HG02981 (cell line): ENCODE data around the gene CA10.

Source experiments
- ATAC-seq: cut with Tn5 transposase; IDR thresholded peaks from one replicate; pipeline ENCODE4 v1.9.1; 2021; ENCODE audit warnings: mild to moderate bottlenecking, moderate library complexity; ENCODE audit not compliant: unreplicated experiment

The CA10 gene

DNA sequence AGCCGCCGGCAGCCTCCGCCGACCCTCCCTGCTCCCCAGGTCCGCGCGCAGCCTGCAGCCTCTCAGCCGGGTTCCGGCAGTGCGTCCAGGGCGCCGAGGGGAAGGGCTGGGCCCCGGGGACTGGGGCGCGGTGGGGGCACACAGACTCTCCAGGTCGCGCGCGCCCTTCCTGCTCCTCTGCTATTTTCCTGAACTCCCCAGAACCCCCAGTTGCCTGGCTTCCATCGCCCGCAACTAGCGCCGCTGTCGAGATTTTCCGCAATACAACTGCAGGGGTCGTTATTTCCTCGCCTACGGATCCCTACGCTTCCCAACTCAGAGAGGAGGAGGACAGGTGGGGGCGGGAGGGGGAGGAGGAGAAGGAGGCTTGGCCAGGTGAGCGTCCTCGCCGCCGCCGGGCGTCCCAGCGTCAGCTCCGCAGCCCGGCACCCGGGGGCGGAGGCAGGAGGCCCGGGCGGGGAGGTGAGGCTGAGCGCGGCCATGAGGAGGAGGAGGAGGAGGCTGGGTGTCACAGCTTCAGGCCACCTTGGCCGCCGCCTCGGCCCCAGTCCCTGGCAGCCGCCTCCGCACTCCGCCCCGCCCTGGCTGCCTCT is at the start of gene CA10:
TSS of gene CA10 (minus strand) at position 265 of the 593 bp plus-strand sequence.
- no peak for ATAC-seq

DNA sequence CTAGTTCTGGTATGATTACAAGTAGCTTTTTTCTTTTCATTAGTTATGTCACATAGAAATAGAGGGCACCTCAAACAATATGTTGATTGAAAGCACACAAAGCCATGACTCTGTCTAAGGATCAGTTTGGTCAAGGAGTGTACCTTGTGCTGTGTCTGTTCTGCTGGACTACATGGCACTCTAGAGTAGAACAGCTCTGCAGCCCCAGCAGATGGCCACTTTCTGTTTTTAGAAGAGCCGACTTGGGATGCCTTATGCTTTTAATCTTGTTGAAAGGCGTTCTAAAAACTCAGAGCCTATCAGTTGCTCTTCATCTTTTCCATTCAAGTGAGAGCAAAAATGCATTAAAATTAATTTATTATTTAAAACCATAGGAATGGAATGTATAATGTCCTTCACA is 49.3 kb upstream of the CA10 start:
- ATAC-seq: no peak

DNA sequence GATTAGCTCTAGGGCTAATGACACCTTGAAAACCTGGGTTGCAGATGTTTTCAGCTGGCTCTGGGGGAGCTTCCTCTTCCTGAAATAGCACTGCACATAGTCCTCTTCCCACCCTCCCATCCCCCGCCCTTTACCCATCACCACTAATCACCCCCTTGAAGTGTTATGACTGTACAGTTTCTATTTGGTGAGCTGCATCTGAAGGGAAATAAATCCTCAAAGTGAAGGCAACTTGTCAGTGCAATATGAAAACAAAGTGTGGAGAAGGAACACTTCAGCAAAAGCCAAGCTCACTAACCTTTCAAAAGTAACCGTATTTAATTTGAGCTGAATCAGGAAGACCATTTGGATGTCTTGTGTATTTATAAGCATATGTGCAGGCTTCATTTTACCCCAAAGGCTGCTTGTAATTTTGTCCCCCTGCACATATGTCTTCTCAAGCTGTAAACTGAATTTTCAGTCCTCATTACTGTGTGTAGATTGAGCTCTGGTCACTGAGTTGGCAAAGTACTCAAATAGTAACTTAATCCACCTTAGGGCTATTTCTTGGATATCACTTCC is 44.1 kb upstream of the CA10 start:
- ATAC-seq: no peak

DNA sequence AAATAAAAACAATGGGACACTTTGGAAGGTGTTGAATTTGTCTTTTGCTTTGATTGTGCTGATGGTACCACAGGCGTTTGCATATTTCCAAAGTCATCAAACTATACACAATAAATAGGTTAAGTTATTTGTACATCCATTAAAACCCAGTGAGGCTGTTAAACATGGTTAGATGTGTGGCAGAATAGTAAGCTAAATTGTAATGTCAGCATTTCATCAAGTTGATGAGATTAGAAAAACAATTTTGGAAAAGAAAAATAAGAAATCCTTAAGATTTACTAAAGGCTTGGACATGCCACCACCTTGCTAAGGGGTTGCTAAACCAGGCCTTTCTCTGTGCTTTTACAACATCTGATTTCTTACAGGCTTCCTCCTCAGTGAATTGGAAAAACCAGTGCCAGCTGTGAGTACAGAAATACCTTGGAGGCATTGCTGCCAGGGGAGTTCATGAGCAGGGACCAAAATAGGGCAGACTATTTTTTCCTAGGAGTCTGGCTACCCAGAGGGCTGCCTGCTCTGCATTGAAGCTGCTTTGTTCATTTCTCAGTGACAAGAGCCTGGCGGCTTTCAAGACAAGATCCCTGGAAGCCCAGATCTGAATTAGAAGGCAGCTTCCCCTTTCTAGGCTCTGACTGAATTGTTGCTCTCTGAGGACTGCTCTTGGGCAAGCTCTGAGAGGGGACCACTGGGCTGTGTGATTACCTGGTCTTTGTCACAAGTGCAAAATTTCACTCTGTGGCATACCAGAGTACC is 43.4 kb upstream of the CA10 start:
- no peak for ATAC-seq

DNA sequence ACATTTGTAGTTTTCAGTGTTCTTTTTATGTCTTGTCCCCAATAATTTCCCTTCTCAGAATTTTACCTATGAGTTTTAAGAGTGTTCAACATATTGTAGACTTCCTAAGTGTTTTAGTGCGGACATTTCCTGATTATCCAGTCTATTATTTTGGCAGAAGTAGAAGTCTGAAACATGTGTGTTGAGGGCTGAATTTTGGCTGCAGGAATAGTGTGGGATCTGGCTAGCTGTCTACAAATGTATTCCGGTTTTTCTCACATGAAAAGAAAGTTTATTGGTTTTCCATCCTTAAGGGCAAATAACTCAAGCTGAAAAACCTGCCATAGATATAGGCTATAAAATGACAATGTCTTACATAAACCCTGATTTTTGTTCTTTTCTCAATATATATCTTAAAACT is 33.0 kb upstream of the CA10 start:
- ATAC-seq: no peak

DNA sequence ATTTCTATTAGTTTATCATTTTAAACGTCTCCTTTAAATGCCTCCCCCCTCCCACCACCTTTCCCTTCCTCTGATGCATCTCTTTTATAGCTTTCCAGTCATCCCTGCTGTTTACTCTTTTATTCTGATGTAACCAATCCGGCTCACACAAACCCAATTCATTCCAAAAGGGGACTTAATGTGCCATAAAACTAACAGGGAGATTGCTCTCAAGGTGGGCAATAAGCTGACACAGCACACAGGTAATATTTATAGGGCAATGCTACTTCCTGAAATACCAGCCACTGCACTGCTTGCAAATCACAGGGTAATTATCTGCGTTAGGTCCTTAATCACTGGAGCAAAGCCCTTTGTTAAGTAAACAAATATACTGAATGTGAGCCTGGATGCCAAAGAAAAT is 23.3 kb upstream of the CA10 start:
- no peak for ATAC-seq

DNA sequence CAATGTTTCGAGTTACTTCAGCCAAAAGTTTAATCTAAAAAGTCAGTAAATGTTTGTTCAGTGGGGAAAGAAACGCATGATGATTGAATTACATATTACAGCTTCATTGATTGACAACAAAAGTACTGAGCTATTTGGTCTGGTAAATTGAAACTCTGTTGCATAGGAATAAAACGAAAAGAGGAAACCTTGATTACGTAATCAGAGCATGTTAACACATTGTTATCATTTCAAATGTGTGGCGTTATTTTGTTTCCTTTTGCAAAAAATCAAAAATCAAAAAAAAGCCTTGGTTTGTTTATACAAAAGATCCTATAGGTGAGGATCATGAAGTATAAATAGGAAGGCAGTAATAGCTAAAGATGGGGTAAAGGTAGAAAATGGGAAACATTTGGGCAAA is 19.5 kb upstream of the CA10 start:
- no peak for ATAC-seq

DNA sequence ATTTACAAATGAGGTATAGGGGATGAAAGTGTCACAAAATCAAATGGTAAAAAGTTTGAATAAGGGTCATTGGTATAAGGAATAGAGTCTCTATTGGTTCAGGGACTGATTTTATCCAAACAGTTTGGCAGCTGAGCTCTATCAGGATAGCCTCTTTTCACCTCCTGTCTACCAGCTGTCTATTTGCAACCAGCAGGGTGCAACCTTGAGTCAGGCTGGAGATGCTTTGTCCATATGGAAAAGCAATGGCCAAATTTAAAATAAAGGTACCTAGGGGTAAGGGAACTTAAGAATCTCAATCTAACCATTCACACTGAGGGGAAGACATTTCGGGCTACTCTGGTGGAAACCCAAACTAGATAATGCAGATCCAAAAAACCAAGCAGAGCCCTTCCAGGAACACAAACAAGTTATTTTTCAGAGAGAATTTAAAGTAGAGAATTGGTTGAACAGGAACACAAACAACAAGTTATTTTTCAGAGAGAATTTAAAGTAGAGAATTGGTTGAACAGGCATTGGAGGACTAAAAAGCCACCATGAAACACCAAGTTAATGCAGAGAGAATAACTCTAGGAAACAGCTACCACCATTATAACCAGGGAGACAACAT is 12.6 kb upstream of the CA10 start:
- no peak for ATAC-seq

DNA sequence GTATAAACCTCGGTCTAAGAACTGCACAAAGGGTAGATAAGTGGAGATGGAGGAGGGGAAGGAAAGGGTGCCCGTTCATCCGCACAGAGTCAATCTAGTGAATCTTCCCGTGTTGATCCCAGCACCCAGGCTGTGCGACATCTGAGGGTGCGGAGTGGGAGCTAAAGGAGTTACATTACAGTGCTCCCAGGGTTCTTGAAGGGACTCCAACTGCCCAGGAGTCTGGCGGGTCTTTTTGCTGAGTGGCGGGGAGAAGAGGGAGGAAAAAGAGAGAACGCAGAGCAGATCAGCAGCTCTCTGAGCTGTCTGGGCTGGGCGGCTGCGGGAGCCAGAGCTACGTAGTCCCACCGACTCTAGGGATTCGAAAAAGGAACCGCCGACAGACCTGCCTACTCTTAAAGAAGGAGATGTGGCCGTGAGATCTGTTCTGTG is 1.6 kb upstream of the CA10 start:
- no peak for ATAC-seq

DNA sequence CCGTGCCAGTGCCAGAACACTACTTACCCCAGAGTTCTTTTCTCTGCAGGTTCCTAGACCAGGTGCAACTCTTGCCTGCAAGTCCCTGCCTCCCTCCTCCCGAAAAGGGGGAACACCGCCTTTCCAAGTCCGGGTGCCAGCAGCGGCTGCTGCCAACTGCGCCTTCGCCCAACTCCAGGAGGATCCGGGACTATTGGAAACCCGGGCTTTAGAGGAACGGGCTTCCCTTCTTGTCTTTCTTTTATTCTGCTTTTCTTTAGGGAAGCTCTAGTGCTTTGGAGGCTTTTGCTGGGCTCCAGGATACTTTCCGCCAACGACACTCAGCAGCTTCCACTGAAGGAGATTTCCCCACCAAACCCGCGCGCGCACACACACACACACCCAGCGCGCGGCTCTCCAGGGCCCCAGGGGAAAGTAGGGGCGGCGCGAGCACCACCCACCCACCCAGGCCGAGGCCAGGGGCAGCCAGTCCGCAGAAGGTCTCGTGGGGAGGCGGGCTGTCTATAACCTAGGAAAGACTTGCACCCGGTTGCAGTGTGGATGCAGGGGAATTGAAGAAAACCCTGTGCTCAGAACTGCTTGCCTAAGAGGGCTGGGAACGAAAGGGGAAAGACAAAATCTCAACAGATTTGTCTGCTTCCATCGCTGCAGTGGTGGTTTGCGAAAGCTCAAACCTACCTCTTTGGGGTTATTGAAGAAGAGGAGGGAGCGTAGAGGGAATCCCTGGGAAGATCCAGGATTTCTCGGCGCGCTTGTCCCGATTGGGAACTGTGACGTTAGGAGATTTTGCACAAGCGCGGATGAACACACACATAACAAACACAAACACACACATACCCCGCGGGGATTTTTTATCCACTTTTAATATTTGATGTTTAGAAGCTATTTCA is 977 bp upstream of the CA10 start:
- ATAC-seq: no peak

DNA sequence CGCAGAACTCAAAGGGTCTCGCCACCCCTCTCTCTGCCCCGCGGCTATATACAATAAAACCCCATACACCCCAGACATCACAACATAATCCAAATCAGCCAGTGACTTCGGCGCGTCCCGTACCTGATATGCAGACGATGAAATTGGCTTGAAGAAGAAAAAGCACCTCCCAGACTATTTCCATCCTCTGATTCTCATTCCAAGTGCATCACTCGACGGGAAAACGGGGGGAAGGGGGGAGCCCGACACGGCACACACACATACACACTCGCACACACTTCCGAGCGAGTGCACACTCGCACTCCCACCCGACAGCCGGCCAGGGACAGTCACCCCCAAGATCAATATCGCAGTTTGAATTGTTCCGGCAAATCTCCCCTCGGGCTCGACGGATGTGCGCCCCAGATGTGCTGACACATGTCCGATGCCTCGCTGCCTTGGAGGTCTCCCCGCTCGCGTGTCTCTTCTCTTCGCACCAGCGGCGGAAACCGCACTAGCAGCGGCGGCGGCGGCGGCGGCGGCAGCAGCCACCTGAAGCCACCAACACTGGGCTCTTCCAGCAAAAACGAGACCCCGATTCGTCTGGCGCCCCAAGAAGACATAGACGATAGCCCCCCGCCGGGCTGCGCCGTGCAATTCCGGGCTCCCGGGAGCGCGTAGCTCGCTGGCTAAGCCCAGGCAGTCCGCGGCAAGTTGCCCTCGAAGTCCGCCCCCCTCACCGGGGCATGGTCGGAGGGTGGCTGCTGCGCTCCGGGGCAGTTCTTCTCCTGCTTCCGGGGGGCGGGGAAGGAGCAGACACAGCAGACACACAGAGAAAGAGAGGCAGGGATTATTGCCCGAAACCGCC is 688 bp downstream of the CA10 start:
- no peak for ATAC-seq

DNA sequence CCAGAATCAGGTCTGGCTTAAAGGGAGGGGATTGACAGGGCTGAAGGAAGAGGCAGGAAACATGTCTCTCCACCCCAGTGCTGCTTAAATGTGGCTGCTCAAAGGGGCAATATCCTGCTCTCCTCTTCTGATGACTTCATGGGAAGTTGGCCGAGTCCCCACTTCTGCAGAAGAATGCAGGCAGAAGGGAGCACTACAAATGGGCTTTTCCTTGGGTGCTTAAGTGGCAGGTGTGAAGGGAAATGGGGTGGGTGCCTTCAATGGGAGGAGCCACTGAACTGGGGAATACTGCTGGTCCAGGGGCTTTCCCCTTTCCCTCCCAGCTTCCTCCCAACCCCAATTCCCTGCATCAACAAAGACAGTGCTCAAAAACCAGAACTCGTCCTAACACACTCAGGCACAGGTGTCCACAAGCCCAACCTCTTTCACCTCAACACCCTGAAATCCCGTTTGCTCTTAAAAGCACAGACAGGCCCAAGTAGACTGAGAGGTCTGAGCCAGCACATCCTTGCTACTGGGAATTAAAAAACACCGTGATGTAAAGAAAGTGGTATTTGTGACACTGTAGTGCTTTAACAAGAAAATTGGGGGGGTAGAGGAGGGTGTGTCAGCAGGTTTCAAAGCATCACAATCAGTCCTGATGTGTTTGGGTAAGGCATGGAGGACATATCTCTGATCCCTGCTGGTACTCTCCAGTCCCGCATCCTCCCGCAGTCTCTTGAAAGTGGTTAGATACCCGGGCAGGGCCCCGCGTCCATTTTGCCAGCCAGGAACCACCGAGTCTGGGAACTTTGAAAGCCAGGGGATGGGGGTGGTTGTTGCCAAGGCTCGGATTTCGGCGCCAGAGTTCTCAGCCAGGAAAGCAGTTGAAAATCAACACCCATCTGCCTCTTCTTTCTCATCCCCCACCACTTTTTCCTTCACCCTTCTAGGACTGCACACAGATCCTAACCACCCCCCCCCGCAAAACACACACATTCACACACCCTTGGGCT is 1.6 kb downstream of the CA10 start:
- ATAC-seq: no peak

DNA sequence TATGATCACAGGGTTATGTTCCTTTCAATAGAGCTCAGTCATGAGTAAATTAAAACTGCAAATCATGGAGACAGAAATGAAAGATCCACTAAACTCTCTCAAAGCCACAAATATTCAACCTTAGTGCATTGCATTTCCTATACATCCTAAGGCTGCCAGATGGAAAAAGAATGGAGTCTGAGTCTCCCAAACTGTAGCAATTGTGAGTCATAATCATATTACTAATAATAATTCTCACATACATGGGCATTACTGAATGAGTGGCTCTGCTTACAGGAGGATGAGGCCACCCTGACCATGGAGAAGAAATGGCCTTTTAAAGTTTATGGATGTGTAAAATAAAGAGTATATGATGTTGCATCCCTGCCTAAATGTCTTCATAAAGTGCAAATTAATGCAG is 3.2 kb downstream of the CA10 start:
- no peak for ATAC-seq

DNA sequence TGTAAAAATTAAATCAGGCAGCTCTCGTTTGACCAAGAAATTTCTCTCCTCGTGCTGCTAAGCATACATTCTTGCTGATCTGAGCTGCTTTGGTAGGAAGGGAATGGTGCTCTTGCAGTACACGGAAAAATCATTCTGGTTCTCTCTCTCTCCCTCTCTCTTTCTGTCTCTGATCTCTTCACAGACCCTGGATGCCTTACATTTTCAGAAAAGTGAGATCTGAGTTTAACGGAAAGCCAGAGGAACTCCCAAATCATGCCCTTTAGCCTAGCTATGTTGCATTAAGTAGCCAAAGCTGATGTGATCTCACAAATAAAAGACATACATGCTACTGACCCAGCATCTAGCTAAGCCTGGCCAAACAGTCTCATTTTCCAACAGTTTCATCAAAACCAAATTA is 4.0 kb downstream of the CA10 start:
- no peak for ATAC-seq

DNA sequence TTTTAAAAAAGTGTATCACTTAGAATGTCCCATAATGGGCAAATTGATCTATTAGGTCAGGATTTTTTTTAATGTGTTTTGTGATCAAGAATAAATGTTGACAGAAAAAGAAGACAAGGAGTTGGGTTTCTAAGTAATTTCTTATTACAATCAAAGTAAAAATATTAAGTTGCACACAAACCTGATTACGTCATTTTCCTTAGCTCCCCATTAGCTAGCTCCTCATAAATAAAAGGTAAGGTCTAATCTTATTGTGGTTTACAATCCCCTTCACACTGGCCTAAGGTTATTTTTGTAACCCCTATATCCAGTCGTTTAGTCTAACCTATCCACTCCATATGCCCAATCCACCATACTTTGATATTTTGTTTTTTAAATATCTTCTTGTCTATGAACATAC is 7.6 kb downstream of the CA10 start:
- no peak for ATAC-seq

DNA sequence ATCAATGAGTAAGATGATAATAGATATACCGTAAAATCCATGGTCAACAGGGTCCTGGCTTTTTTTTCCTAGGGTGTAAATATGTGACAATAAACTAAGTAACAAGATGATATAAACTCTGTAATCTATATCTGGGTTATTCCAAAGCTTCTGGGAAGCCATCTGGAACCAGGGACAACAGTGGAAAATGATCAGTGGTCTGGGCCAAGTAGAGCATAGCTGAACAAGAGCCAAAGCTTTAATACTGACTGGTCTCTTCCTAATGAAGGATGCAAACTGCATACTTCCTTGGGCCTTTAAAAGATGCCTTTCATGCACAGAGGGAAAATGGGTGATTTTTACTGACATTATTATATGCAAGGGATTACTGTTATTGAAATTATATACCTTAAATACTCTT is 8.9 kb downstream of the CA10 start:
- ATAC-seq: no peak

DNA sequence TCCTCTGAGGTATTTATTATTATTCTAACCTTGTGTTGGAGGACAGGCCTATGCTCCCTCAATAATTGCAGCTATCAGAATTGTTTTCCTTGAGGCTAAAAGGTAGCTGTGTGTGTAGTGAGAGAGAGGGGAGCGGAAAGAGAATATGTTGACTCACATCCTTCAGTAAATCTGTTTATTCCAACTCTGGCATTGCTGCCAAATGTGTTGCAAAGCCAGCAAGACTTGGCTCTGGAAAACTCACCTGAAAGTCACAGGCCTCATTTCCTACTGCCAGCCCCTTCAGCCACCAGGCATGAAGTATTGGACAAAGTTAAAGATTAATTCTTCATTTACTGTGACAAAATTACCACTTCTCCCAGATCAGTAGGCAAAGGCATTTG is 9.6 kb downstream of the CA10 start:
- no peak for ATAC-seq

DNA sequence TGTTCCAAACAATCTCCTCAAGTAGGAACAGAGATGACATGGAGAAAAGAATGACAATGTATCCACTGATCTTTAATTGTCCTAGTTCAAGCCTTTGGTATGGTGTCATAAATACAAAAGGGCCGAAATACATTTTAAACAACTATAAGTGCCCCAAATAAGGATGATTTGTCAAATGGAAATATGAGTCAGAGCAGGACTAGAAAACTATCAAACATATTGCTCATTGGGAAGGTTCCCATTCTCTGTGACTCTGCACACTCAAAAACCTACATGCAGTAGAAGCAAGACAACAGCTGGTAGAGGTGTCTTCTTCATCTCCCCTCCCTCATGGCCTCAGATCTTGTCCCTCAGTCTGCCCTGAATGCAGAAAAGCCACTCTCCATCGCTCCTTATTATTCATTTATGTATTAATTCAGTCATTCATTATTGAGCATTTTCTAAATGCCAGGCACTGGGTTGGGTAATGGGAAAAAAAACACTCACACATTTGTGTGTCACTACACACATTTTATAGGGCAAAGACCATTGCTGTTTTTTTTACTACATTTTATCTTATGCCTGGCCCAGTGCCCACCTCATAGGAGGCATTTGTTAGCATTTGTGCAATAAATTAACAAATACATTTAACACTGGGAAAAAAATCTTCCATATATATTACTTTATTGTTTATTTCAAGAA is 10.1 kb downstream of the CA10 start:
- ATAC-seq: peak; percentile 10
